ENCODE results near the gene SMARCE1. TPM values are rescaled to one million over a fixed set of nuclear protein-coding genes. Genes with fewer than 3 reads are reported as not detected.

Gene SMARCE1
- total RNA-seq, 1 donor from 2014 or later = 123 TPM

GRCh38 chr17:40606548-40607353 lies 40.9 kb downstream of the SMARCE1 start:
- no peak for TF ChIP-seq CTCF (conservative IDR thresholded peaks at IDR 0.05; ENCODE audit: low read depth, low read length)
- no peak overlapping the region for H3K4me3 ChIP-seq (ENCODE audit: low read depth, low read length)

DNA sequence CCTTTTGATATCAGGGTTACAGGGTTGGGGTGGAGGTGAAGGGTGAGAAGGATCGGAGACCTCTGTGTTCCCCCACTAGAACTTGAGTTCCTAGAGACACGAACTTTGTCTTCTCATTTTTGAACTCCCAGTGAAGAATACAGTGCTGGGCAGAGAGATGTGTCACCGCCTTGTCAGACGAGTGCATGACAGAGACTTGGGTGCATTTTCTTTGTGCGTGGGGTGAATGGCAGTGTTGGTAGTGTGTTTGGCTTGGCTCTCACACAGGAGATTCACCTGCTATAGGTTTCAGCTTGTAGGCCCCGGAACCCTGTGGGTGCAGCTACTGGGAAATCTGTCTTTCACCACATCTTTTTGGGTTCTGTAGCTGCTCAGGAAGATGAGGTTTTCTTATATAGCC lies 42.3 kb downstream of the SMARCE1 start:
- no peak overlapping the region for H3K4me3 ChIP-seq (ENCODE audit: low read depth, low read length)
- no peak for DNase-seq (ENCODE audit: low read depth)
- TF ChIP-seq CTCF (conservative IDR thresholded peaks at IDR 0.05; ENCODE audit: low read depth, low read length) = no peak

More at GRCh38 chr17:40606548-40607353, 40.9 kb downstream of the SMARCE1 start:
- no peak for DNase-seq (ENCODE audit: low read depth)

DNA sequence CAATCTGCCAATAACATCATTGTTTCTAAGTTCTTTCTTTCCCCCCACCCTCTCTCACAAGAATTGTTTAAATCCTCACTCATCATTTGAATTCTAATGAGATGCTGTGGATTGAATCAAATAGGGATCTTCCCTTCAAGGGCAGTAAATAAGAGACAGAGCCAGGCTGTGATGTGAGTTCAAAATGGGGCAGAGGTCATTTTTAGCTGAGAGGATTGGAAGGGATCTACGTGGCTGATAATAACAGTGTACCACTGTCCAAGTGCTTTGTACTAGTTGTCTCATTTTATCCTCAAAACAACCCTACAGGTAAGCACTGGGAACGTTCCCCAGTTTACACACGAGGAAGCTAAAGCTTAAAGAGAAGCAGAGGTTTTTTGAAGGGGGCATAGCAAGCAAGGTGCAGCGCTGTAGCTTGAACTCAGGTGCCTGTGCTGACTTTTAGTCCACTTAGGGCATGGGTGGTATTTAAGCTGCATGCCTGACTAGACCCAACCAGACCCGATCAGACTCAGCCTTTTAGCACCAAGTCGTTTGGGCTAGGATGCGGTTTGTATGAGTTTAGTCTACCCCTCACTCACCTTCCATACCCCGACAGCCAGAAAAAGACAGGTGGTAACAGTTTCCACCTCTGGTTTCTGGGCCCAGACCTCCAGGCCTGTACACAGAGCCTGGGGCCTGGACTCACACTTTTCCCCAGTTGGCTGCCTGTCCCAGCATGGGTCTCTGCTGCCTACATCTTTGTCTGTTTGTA lies 43.1 kb downstream of the SMARCE1 start:
- H3K4me3 ChIP-seq (ENCODE audit: low read depth, low read length) = no peak overlapping the region
- no peak for TF ChIP-seq CTCF (conservative IDR thresholded peaks at IDR 0.05; ENCODE audit: low read depth, low read length)
- DNase-seq (ENCODE audit: low read depth) = no peak

GRCh38 chr17:40602445-40603443 lies 44.9 kb downstream of the SMARCE1 start:
- TF ChIP-seq CTCF (conservative IDR thresholded peaks at IDR 0.05; ENCODE audit: low read depth, low read length) = no peak
- H3K4me3 ChIP-seq (ENCODE audit: low read depth, low read length) = no peak overlapping the region
- no peak for DNase-seq (ENCODE audit: low read depth)

DNA sequence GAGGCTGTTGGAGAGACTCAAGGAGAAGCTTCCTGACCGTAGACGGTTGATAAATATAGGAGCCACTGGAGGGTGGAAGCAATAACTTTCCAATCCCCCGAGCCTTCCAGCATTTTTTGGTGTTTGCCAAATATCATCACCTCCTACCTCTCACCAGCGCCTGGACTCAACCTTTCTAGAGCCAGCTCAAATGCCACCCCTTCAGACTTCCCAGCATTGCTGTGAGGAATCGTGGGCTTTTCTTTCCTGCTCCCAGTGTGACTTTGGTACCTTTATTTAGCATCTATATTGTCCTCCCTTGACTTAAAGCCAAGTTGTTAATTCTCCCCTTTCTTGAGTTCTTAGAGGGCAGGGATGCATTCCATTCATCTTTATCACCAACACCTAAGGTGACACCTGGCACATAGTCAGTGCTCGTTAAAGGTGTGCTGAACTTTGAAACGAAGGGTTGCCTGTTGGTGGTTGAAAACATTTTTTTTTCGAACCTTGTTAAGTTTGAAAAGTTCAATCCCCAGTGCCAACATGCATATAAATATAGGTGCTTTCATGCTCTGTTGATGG lies 47.1 kb downstream of the SMARCE1 start:
- TF ChIP-seq CTCF (conservative IDR thresholded peaks at IDR 0.05; ENCODE audit: low read depth, low read length) = no peak
- no peak for DNase-seq (ENCODE audit: low read depth)
- H3K4me3 ChIP-seq (ENCODE audit: low read depth, low read length) = no peak overlapping the region

GRCh38 chr17:40599468-40599763 lies 48.2 kb downstream of the SMARCE1 start:
- TF ChIP-seq CTCF (conservative IDR thresholded peaks at IDR 0.05; ENCODE audit: low read depth, low read length) = no peak

More at GRCh38 chr17:40599468-40599763, 48.2 kb downstream of the SMARCE1 start:
- DNase-seq (ENCODE audit: low read depth) = no peak
- H3K4me3 ChIP-seq (ENCODE audit: low read depth, low read length) = no peak overlapping the region

All from epithelial cell of proximal tubule (primary cell).